AML-193 (cell line): ENCODE results near the gene METTL8.
"Not testable (repeated sequence)": the region's sequence is repeated elsewhere in the genome, so short reads cannot be mapped to it uniquely, and the experiment has no call there.

Experiments
- DNase-seq, 2 experiments: peaks; one replicate each; lab custom pipeline; 2025; lab: John Stamatoyannopoulos, UW

The METTL8 gene

GRCh38 chr2:171430516-171431410 lies 3.0 kb downstream of the METTL8 start:
- no peak for DNase-seq

GRCh38 chr2:171422710-171423495 lies 10.9 kb downstream of the METTL8 start:
- not testable (repeated sequence) for DNase-seq

- no peak for DNase-seq
Observed at GRCh38 chr2:171420728-171421563, 12.8 kb downstream of the METTL8 start.

GRCh38 chr2:171419333-171419732 lies 14.5 kb downstream of the METTL8 start:
- DNase-seq = no peak

GRCh38 chr2:171416009-171416926 lies 17.5 kb downstream of the METTL8 start:
- DNase-seq = peak; percentile 71 to 85

- DNase-seq = not testable (repeated sequence)
Observed at GRCh38 chr2:171414645-171415044, 19.1 kb downstream of the METTL8 start.

GRCh38 chr2:171412571-171413175 lies 21.1 kb downstream of the METTL8 start:
- DNase-seq = no peak

- DNase-seq = no peak
Observed at GRCh38 chr2:171411791-171412483, 21.9 kb downstream of the METTL8 start.

GRCh38 chr2:171411214-171411613 lies 22.6 kb downstream of the METTL8 start:
- DNase-seq = no peak

GRCh38 chr2:171410624-171411023 lies 23.2 kb downstream of the METTL8 start:
- no peak for DNase-seq

- no peak for DNase-seq
Observed at GRCh38 chr2:171410101-171410500, 23.7 kb downstream of the METTL8 start.

- no peak for DNase-seq
Observed at GRCh38 chr2:171409436-171409971, 24.3 kb downstream of the METTL8 start.

- DNase-seq = no peak
Observed at GRCh38 chr2:171407676-171408044, 26.1 kb downstream of the METTL8 start.

GRCh38 chr2:171407030-171407675 lies 26.6 kb downstream of the METTL8 start:
- DNase-seq = no peak

GRCh38 chr2:171406044-171406443 lies 27.7 kb downstream of the METTL8 start:
- DNase-seq = no peak

- no peak for DNase-seq
Observed at GRCh38 chr2:171405546-171405945, 28.2 kb downstream of the METTL8 start.

GRCh38 chr2:171404719-171405118 lies 29.1 kb downstream of the METTL8 start:
- DNase-seq = no peak

GRCh38 chr2:171404261-171404660 lies 29.5 kb downstream of the METTL8 start:
- DNase-seq = no peak

GRCh38 chr2:171402906-171403580 lies 30.7 kb downstream of the METTL8 start:
- no peak for DNase-seq
